NCI-H2171 treated with DMSO at 0.1 percent for 48 hours (cell line): ENCODE results near the gene TLCD2.
A peak's percentile ranks its signal among the peaks of the same experiment; 100 is the strongest.
"Not testable (repeated sequence)": the region's sequence is repeated elsewhere in the genome, so short reads cannot be mapped to it uniquely, and the experiment has no call there.

ENCODE experiments used
- DNase-seq: peaks from one replicate; lab custom pipeline; 2025; lab: John Stamatoyannopoulos, UW

TLCD2 gene

GRCh38 chr17:1716076-1716911 lies 6.1 kb upstream of the TLCD2 start:
- DNase-seq, result peak; percentile 100

- no peak for DNase-seq
Observed at GRCh38 chr17:1715803-1716075, 5.6 kb upstream of the TLCD2 start.

DNA sequence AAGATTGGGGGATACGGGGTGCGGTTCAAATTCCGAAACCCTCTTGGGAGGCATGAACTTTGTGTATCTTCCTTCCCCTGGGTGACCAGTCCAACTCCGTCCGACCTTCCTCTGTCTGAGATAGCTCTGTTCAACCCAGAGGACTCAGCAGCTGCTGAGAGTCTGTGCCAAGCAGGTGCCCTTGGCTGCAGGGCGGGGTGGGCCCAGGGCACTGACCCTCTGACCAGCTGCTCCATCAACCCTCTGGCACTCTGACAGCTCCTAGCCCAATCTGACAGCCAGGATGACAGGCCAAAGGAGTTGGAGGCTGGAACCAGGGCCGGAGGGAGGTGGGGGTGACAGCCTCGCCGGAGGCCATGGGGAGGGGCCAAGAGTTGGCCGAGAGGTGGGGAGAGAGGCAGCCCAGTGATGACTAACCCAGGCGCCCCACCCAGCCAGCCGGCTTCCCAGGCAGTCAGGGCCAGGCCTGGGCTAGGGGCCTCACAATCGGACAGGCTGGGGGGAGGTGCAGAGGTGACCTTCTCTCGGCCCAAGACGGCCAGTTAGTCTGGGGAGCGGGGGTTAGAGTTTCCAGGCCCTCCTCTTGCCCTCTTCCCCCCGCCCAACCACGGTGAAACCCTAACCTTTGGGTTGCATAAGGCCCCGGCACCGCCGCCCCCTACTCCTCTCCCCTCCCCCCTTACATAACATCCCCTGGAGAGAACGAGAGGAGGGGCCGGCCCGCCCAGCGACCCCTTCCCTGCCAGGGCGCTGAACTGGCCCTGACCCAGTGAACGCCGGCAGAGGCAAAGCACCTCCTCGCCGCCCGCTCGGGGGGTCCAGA lies 5.0 kb upstream of the TLCD2 start:
- DNase-seq, result no peak

- DNase-seq, result peak; percentile 77
Observed at GRCh38 chr17:1714427-1714979, 4.3 kb upstream of the TLCD2 start.

DNA sequence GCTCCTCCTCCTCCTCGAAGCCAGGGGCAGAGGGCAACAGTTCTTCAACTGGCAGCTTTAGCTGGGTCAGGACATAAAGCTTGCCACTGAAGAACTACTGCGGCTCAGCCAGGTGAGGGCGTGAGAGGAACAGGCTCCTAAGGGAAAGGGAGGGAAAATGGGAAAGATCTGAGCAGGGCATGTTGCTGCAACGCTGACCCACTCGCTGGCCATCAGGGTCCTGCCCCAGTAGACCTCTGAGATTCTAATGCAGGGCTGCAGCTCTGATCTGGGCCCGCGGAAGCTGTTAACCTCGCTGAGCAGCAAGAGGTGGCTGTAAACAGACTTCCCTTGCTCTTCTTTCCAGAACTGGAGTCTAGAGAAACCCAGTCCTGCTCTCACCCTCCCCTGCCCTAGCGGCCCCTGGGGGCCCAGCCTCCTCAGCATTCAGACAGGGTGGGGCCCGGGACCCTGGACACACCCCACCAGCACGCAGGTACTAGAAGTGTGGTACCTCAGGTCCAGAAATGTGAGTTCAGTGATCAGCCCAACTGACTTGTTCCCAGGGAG lies 3.8 kb upstream of the TLCD2 start:
- DNase-seq, result peak; percentile 88

DNA sequence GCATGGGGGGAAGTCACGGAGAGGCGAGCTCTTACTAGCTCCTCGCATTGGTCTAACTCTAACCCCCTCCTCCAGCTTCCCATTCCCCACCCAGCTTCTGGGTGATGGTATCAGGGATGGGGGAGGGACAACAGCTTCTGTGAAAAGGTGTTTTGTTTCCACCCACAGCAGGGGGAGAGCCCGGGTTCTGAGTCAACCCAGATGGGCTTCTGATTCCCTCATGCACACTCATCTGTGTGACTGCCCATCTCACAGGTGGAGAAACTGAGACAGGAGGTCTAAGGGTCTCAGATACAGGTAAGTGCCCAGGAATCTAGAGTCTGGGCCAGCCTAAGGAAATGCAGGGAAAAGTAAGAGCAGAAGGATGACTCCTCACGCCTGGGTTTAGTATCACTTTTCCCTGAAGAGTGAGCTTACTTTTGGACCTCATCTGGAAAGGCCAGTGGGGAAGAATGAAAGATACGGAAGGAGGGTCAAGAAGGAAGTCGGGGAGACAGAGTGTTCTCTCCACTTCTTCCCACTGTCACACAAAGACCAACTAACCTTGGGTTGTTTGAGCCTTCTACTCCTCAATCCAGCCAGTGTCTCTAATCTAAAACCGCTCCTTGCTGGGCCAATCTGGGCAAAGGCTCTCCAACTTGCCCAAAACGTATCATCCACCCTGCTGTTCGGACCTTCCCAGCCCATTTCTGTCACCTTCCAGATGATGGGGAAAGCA lies 3.1 kb upstream of the TLCD2 start:
- DNase-seq, result no peak

- no peak for DNase-seq
Observed at GRCh38 chr17:1712271-1712670, 2.1 kb upstream of the TLCD2 start.

DNA sequence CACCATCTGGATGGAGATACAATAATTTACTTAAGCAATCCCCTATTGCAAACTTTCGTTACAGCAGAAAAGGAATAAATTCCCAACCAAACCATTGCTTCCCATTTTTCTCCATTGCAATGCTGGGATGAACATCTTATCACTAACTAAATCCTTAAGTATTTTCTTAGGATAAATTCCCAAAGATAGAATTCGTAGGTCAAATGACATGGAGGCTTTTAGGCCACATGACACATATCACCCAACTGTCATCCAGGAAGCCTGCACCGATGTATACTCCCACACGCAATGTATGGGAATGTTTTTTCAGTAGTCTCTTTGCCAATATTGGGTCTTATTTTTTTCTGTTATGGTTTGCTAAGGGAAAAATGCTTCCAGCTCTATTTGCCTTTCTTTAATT lies 1.6 kb upstream of the TLCD2 start:
- no peak for DNase-seq

DNA sequence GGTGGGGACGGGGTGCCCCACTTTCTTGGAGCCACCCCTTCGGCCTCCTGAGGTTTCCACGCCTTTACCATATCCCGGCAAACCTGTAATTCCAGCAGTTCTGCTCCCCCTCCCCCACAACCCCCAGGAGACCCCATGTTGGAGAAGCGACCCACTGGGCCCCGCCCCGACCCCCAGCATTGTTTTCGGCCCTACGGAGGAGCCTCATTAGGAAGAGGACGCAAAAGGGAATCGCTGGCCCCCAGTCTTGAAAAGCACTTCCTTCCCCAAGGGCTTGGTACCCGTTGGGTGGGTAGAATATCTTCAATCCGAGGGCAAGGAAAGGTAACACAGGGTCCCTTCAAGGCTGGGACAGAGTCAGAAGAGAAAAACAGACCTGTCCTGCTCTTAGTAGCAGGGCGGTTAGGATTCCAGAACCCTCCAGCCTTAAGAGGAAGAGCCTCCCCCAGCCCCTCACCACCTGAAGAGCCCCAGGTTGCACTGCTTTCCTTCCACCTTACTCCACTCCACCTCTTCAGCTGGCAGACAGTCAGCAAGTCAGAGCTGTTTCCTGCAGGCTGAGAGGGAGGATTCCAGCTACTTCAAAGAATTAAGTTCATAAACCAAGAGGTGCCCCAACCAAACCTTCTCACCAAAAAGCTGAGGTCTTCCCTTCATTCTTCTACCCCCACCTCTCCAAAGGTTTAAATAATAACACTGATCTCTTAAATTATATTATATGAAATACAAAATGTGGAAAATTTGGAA lies 803 bp upstream of the TLCD2 start:
- no peak for DNase-seq

DNA sequence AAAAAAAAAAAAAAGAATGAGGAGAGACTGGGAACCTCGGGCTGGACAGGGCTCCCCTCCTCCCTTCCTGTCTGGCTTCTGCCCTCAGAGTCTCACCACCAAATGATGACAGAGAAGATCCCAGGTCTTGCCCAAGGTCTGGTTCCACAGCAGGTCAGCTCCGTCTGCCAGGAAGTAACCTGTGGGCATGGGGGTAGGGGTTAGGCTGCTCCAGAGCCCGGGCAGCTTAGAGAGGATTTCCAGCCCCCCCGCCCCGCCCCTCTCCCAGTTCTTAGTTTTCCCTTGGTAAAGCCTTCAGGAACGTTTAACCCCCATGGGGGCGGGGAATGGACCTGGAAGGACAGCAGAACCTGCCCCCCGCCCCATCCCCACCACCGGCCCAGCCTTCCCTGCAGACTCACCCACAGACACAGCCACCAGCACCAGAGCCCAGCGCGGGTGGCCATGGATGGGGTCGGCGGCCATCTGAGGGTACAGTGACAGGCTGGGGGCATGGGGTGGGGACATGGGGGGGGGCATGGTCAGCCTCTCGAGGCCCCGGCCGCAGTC lies 700 bp downstream of the TLCD2 start:
- no peak for DNase-seq

DNA sequence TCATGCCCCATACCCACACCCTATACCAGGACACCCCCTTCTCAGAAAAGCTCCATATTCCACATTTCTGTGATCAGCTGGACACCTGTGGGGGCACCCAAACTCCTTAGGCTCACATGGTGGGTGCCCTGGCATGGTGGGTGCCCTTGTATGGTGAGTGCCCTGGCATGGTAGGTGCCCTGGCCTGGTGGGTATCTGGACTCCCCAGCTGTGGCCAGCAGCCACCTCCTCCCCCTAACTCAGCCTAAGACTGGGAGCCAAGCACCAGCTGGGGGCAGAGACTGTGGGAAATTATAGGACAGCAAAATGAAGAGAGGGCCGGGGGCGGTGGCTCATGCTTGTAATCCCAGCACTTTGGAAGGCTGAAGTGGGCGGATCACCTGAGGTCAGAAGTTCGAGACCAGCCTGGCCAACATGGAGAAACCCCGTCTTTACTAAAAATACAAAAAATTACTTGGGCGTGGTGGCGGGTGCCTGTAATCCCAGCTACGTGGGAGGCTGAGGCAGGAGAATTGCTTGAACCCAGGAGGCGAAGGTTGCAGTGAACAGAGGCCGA lies 1.3 kb downstream of the TLCD2 start:
- DNase-seq, result not testable (repeated sequence)

- DNase-seq, result no peak
Observed at GRCh38 chr17:1707107-1707506, 3.1 kb downstream of the TLCD2 start.

GRCh38 chr17:1705004-1705403 lies 5.2 kb downstream of the TLCD2 start:
- DNase-seq, result no peak

DNA sequence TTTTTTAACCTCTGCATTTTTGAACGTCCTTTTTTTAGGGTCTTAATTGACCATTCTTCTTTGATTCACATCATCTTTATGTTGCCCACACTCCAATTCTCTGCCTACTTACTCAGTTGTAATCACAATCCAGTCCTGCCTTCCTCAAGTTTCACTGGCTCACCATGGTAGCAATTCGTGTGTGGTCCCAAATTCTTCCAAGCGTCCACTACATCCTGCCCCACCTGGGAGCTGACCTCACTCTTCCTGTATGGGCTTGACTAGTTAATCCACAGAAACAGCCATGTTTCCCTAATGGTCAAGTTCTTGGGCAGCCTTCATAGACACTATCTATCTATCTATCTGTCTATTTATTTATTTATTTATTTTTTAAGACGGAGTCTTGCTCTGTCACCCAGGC lies 7.1 kb downstream of the TLCD2 start:
- no peak for DNase-seq

GRCh38 chr17:1699891-1700290 lies 10.3 kb downstream of the TLCD2 start:
- DNase-seq, result not testable (repeated sequence)

GRCh38 chr17:1697681-1698080 lies 12.5 kb downstream of the TLCD2 start:
- DNase-seq, result no peak

DNA sequence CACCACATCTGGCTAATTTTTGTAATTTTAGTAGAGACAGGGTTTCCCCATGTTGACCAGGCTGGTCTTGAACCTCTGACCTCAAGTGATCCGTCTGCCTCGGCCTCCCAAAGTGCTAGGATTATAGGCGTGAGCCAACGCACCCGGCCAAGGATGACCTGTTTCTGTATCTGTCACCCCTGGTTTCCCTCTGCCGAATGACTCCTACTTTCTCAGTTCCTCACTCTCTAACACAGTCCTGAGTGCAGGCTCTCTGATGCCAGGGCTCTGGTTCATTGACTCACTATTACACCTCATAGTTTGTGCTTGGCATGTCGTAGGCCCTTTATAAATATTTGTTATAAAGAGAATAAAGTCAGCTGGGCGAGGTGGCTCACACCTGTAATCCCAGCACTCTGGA lies 14.8 kb downstream of the TLCD2 start:
- no peak for DNase-seq

DNA sequence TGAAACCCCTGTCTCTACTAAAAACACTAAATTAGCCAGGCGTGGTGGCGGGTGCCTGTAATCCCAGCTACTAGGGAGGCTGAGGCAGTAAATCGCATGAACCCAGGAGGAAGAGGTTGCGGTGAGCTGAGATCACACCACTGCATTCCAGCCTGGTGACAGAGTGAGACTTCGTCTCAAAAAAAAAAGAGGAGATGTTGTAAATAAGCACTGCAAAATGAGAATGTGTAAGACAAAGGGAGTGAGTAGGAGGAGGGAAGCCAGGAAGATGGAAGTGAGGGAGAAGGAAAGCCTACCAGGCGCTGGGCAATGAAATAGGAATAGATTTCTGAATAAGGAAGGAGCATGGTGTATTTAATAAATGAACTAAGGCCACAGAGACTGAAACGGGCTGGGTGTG lies 16.8 kb downstream of the TLCD2 start:
- no peak for DNase-seq

DNA sequence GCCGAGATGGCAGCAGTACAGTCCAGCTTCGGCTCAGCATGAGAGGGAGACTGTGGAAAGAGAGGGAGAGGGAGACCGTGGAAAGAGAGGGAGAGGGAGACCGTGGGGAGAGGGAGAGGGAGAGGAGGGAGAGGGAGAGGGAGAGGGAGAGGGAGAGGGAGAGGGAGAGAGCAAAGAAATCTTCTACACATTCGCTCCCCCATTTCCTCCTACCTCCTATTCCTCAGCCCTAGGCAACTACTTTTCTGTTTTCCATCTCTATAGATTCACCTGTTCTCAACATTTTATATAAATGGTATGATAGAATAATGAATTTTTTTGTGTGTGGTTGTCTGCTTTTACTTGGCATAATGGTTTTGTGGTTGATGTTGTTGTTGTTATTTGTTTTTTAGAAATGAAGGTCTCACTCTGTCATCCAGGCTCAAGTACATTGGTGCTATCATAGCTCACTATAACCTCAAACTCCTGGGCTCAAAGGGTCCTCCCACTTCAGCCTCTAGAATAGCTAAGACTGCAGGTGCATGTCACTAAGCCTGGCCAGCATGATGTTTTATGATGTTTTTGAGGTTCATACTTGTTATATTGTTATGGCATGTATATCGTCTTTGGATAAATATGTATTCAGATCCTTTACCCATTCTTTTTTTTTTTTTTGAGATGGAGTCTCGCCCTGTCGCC lies 19.5 kb downstream of the TLCD2 start:
- DNase-seq, result no peak

GRCh38 chr17:1688405-1688804 lies 21.8 kb downstream of the TLCD2 start:
- not testable (repeated sequence) for DNase-seq
